HepG2 (cell line): ENCODE measurements around the gene PRTN3. TPM values are rescaled to one million over a fixed set of nuclear protein-coding genes. Genes with fewer than 3 reads are reported as not detected.

Experiments used
- ATRX ChIP-seq: sonication (generic); formaldehyde crosslinking; IDR thresholded peaks from 2 replicates; pipeline ENCODE4 v1.4.0; 2020; ENCODE audit warnings: missing genetic modification reagents, borderline replicate concordance
- CBFB ChIP-seq: sonication (generic); formaldehyde crosslinking; IDR thresholded peaks from 2 replicates; pipeline ENCODE4 v1.4.0; 2020; ENCODE audit warnings: missing genetic modification reagents
- DMTF1 ChIP-seq: sonication (generic); formaldehyde crosslinking; IDR thresholded peaks from 2 replicates; pipeline ENCODE4 v1.4.0; 2020; ENCODE audit warnings: mild to moderate bottlenecking, missing genetic modification reagents
- FOXO4 ChIP-seq: sonication (generic); formaldehyde crosslinking; conservative IDR thresholded peaks from 2 replicates; pipeline ENCODE4 v1.8.1; 2023; ENCODE audit warnings: missing genetic modification reagents
- GLI4 ChIP-seq: sonication (generic); formaldehyde crosslinking; IDR thresholded peaks from 2 replicates; pipeline ENCODE4 v1.5.1; 2020; ENCODE audit warnings: missing genetic modification reagents, mild to moderate bottlenecking, moderate library complexity, borderline replicate concordance
- GZF1 ChIP-seq: sonication (generic); formaldehyde crosslinking; IDR thresholded peaks from 2 replicates; pipeline ENCODE4 v1.5.1; 2020; ENCODE audit warnings: mild to moderate bottlenecking, missing genetic modification reagents
- HNF1A ChIP-seq, 2 experiments: sonication (generic) in 1 of 2; formaldehyde crosslinking in 1 of 2; IDR thresholded peaks; 2 replicates each; pipeline versions ENCODE4 v1.4.0 to v1.6.1; 2016 to 2020; ENCODE audit warnings: borderline replicate concordance in 1 of 2, low read depth in 1 of 2, mild to moderate bottlenecking in 1 of 2, missing genetic modification reagents in 1 of 2
- NR2F1 ChIP-seq, 2 experiments: fragments of 450-650 bp in 1 of 2; formaldehyde crosslinking in 1 of 2; IDR thresholded peaks; 2 replicates each; pipeline versions ENCODE4 v1.5.0 to v1.6.1; 2016 to 2020; ENCODE audit warnings: mild to moderate bottlenecking in 1 of 2, missing compliant biosample characterization in 1 of 2, missing genetic modification reagents in 1 of 2, moderate library complexity in 1 of 2
- RELA ChIP-seq: sonication (generic); formaldehyde crosslinking; IDR thresholded peaks from 2 replicates; pipeline ENCODE4 v1.4.0; 2020; ENCODE audit warnings: missing genetic modification reagents
- THAP9 ChIP-seq: sonication (generic); formaldehyde crosslinking; IDR thresholded peaks from 2 replicates; pipeline ENCODE4; 2020; ENCODE audit warnings: missing genetic modification reagents, mild to moderate bottlenecking, borderline replicate concordance
- THYN1 ChIP-seq: sonication (generic); formaldehyde crosslinking; IDR thresholded peaks from 2 replicates; pipeline ENCODE4 v1.8.1; 2023; ENCODE audit warnings: low read depth, mild to moderate bottlenecking, moderate library complexity, missing genetic modification reagents, borderline replicate concordance
- ZNF225 ChIP-seq: sonication (generic); formaldehyde crosslinking; IDR thresholded peaks from 2 replicates; pipeline ENCODE4 v1.4.0; 2020; ENCODE audit warnings: mild to moderate bottlenecking, missing genetic modification reagents
- ZNF317 ChIP-seq: sonication (generic); formaldehyde crosslinking; IDR thresholded peaks from 2 replicates; pipeline ENCODE4 v1.5.0; 2020; ENCODE audit warnings: mild to moderate bottlenecking, missing genetic modification reagents
- ZNF543 ChIP-seq: sonication (generic); formaldehyde crosslinking; IDR thresholded peaks from 2 replicates; pipeline ENCODE4 v1.4.0; 2020; ENCODE audit warnings: mild to moderate bottlenecking, missing genetic modification reagents
- ZNF678 ChIP-seq: sonication (generic); formaldehyde crosslinking; IDR thresholded peaks from 2 replicates; pipeline ENCODE4 v1.4.0; 2020; ENCODE audit warnings: mild to moderate bottlenecking, missing genetic modification reagents
- ZNF713 ChIP-seq: sonication (generic); formaldehyde crosslinking; IDR thresholded peaks from 2 replicates; pipeline ENCODE4 v1.4.0; 2020; ENCODE audit warnings: mild to moderate bottlenecking, missing genetic modification reagents
- ZNF772 ChIP-seq: sonication (generic); formaldehyde crosslinking; IDR thresholded peaks from 2 replicates; pipeline ENCODE4 v1.5.0; 2020; ENCODE audit warnings: mild to moderate bottlenecking, missing genetic modification reagents
- polyA plus RNA-seq, 8 experiments: library from polyadenylated mRNA; depleted of rRNA in 3 of 8; stranded (reverse) in 7 of 8; unstranded in 1 of 8; fragments of >200 nt; fragmentation: Illumina TruSeq in 4 of 8; extraction: Trizol in 4 of 8; gene quantifications; 2 replicates each; pipeline versions ENCODE4 v1.2.1 to v1.2.3, GENCODE V29; 2011 to 2016; ENCODE audit warnings: low read depth in 4 of 8, missing spikeins in 1 of 8, mixed read lengths in 1 of 8; ENCODE audit not compliant: insufficient read depth in 1 of 8
- total RNA-seq, 5 experiments: library from RNA; depleted of rRNA; stranded (reverse); fragments of >200 nt; fragmentation: Illumina TruSeq; extraction: Trizol; gene quantifications; 2 replicates each; pipeline ENCODE4 v1.2.3, GENCODE V29; 2016; ENCODE audit warnings: low read depth in 1 of 5

Gene PRTN3
- total and polyA plus RNA-seq, 2 of the 13 experiments (the other 11 are each of a cell fraction or from before 2014, with no cell fraction given) = not detected

DNA sequence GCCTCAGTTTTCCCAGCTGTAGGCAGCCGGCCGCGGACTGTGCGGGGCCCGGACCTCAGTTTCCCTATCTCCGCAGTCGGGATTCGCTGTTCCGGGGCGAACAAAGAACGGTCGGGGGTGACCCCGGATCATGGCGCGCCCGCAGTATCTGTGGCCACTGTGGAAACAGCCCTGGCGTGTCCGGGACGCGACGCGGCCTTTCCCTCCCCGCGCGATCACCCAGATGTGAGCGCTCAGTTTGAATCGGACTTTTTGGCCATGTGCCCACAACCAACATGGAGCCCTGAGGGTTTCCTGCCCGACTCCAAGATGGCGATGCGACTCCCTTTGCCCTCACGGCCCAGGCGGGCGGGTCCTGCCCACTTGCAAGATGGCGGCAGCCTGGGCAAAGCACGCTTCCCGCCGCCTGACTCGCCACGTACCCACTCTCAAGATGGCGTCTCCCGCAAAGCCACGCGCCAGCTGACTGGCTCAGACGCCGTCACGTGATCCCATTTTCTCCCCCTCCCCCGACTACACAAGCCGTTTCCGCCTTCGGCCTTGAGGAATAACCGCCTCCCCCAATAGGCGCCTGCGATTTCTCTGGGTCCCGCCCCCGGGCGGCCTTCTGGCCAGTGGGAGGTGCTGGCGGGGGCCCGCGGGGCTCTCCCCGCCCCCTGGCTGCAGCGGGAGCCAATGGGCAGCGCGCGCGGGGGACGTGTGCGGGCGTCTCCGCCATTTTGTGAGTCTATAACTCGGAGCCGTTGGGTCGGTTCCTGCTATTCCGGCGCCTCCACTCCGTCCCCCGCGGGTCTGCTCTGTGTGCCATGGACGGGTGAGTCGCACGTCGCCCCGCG lies 43.9 kb upstream of the PRTN3 start, which contains the start of gene PTBP1 (continued):
- TF ChIP-seq HNF1A (IDR thresholded peaks at IDR 0.05; ENCODE audit: low read depth) (no peak), HNF1A (CRISPR knock-in tag; IDR thresholded peaks at IDR 0.05; ENCODE audit: borderline replicate concordance) (peak; percentile 82), ZNF543 (CRISPR knock-in tag) (0 out of 2 replicates have a peak, but pooled peaks have one; percentile 19), NR2F1 (CRISPR knock-in tag; IDR thresholded peaks at IDR 0.05) (no peak), CBFB (peak; percentile 73; the same call in 1 of the 2 replicates), THAP9 (CRISPR knock-in tag) (peak; percentile 93; the same call in 1 of the 2 replicates), FOXO4 (CRISPR knock-in tag) (no peak), ATRX (CRISPR knock-in tag) (no peak), ZNF317 (peak; percentile 75; the same call in 1 of the 2 replicates), ZNF713 (CRISPR knock-in tag) (no peak), DMTF1 (CRISPR knock-in tag) (no peak), ZNF225 (CRISPR knock-in tag) (no peak), ZNF772 (peak; percentile 96), ZNF678 (no peak), THYN1 (CRISPR knock-in tag) (no peak), GLI4 (CRISPR knock-in tag) (no peak), GZF1 (CRISPR knock-in tag) (no peak), RELA (0 out of 2 replicates have a peak, but pooled peaks have one; percentile 56)
